SK-N-SH (cell line): ENCODE measurements around the gene LRTM1. TPM values are rescaled to one million over a fixed set of nuclear protein-coding genes. Genes with fewer than 3 reads are reported as not detected.

Experiments
- CTCF ChIA-PET: fragments of 300-600, 350-600 bp; formaldehyde crosslinking; extraction: SDS; loops from one replicate; lab custom pipeline; 2021; lab: Yijun Ruan, JAX
- POLR2A ChIA-PET: fragments of 350-600 bp; sonication (Branson Sonifier 250); formaldehyde crosslinking; extraction: SDS; loops from one replicate; lab custom pipeline; 2020; ENCODE audit warnings: antibody characterized with exemption, inconsistent platforms; lab: Yijun Ruan, JAX
- DNase-seq: peaks from one replicate; pipeline ENCODE4 v3.0.0; 2012
- H2AFZ ChIP-seq: fragments of 200-600 bp; sonication (generic); 2 replicates; pipeline ENCODE4 v1.8.1; 2016; ENCODE audit warnings: antibody characterized with exemption, mild to moderate bottlenecking, low read depth
- H3F3A ChIP-seq: fragments of 200-600 bp; sonication (generic); replicated peaks from 2 replicates; pipeline ENCODE3; 2016; ENCODE audit warnings: antibody characterized with exemption, mild to moderate bottlenecking; ENCODE audit not compliant: insufficient read depth
- H3K27ac ChIP-seq, 2 experiments: fragments of 200-500 bp in 1 of 2; fragments of 200-600 bp in 1 of 2; sonication (Bioruptor generic) in 1 of 2; sonication (generic), shearing (Covaris generic) in 1 of 2; 2 replicates each; pipeline versions ENCODE4 v1.5.1 to v1.6.1; 2014 to 2016; ENCODE audit warnings: low read depth in 2 of 2, inconsistent platforms in 1 of 2, low read length in 1 of 2, mild to moderate bottlenecking in 1 of 2, mixed read lengths in 1 of 2
- H3K27me3 ChIP-seq: fragments of 200-600 bp; sonication (generic), shearing (Covaris generic); 2 replicates; pipeline ENCODE4 v1.6.1; 2016; ENCODE audit warnings: mixed run types; ENCODE audit not compliant: insufficient read depth
- H3K36me3 ChIP-seq, 2 experiments: fragments of 200-500 bp in 1 of 2; fragments of 200-600 bp in 1 of 2; sonication (Bioruptor generic) in 1 of 2; sonication (generic) in 1 of 2; replicated peaks in 1 of 2; 2 replicates each; pipeline versions ENCODE3 to v1.5.1; 2014 to 2016; ENCODE audit warnings: low read length in 1 of 2, mild to moderate bottlenecking in 1 of 2; ENCODE audit not compliant: insufficient read depth in 2 of 2, control insufficient read depth in 1 of 2
- H3K4me1 ChIP-seq, 2 experiments: fragments of 200-500 bp in 1 of 2; fragments of 200-600 bp in 1 of 2; sonication (Bioruptor generic) in 1 of 2; sonication (generic), shearing (Covaris generic) in 1 of 2; 2 replicates each; pipeline versions ENCODE4 v1.5.1 to v1.6.1; 2014 to 2016; ENCODE audit warnings: low read depth in 1 of 2, low read length in 1 of 2, mixed run types in 1 of 2; ENCODE audit not compliant: insufficient read depth in 2 of 2, control insufficient read depth in 1 of 2
- H3K4me2 ChIP-seq: fragments of 200-600 bp; sonication (generic), shearing (Covaris generic); 2 replicates; pipeline ENCODE4 v1.6.1; 2017; ENCODE audit warnings: mixed run types
- H3K4me3 ChIP-seq, 2 experiments: fragments of 200-500 bp in 1 of 2; fragments of 200-600 bp in 1 of 2; sonication (Bioruptor generic) in 1 of 2; sonication (generic), shearing (Covaris generic) in 1 of 2; 2 replicates each; pipeline versions ENCODE4 v1.5.1 to v1.8.1; 2014 to 2016; ENCODE audit warnings: low read depth in 2 of 2, inconsistent platforms in 1 of 2, low read length in 1 of 2, mild to moderate bottlenecking in 1 of 2, mixed read lengths in 1 of 2, moderate library complexity in 1 of 2
- H3K79me2 ChIP-seq: fragments of 200-600 bp; sonication (generic); 2 replicates; pipeline ENCODE4 v1.8.1; 2017; ENCODE audit warnings: mild to moderate bottlenecking; ENCODE audit not compliant: insufficient read depth
- H3K9ac ChIP-seq: fragments of 200-600 bp; sonication (generic); 2 replicates; pipeline ENCODE4 v1.6.1; 2017; ENCODE audit warnings: mixed run types
- H3K9me2 ChIP-seq: fragments of 200-600 bp; sonication (generic); 2 replicates; pipeline ENCODE4 v1.6.1; 2017; ENCODE audit warnings: mixed run types
- H3K9me3 ChIP-seq: fragments of 200-600 bp; sonication (generic); 2 replicates; pipeline ENCODE4 v1.6.1; 2017; ENCODE audit warnings: mixed run types, mild to moderate bottlenecking, moderate library complexity
- H4K20me1 ChIP-seq: fragments of 200-600 bp; sonication (generic); 2 replicates; pipeline ENCODE4 v1.6.1; 2017; ENCODE audit warnings: mild to moderate bottlenecking, mixed run types; ENCODE audit not compliant: insufficient read depth
- CHD2 ChIP-seq: fragments of 150-350 bp; IDR thresholded peaks from 2 replicates; pipeline ENCODE4 v1.6.1; 2018; ENCODE audit warnings: low read length; ENCODE audit not compliant: partially characterized antibody
- ELF1 ChIP-seq: IDR thresholded peaks from 2 replicates; pipeline ENCODE4 v1.4.0; 2012
- EP300 ChIP-seq, 2 experiments: IDR thresholded peaks; 2 replicates each; pipeline versions ENCODE4 v1.4.0 to v1.6.1; 2012; ENCODE audit warnings: borderline replicate concordance in 1 of 2, low read depth in 1 of 2, low read length in 1 of 2
- FOSL2 ChIP-seq: IDR thresholded peaks from 2 replicates; pipeline ENCODE4 v1.4.0; 2012; ENCODE audit warnings: low read depth, mild to moderate bottlenecking, moderate library complexity, borderline replicate concordance
- FOXJ3 ChIP-seq: sonication (generic); formaldehyde crosslinking; IDR thresholded peaks from 2 replicates; pipeline ENCODE4 v1.5.1; 2020; ENCODE audit warnings: mild to moderate bottlenecking, missing genetic modification reagents
- GABPA ChIP-seq: IDR thresholded peaks from 2 replicates; pipeline ENCODE4 v1.4.0; 2012; ENCODE audit warnings: low read depth, mild to moderate bottlenecking
- JUND ChIP-seq: IDR thresholded peaks from 2 replicates; pipeline ENCODE4 v1.4.0; 2012
- MAX ChIP-seq: IDR thresholded peaks from 2 replicates; pipeline ENCODE4 v1.4.0; 2012; ENCODE audit warnings: low read depth
- MXI1 ChIP-seq: IDR thresholded peaks from 2 replicates; pipeline ENCODE4 v1.6.1; 2012; ENCODE audit warnings: mild to moderate bottlenecking, low read depth, low read length, improper control_type of control experiment
- NFIC ChIP-seq: IDR thresholded peaks from 2 replicates; pipeline ENCODE4 v1.4.0; 2012; ENCODE audit warnings: borderline replicate concordance
- NRF1 ChIP-seq: IDR thresholded peaks from 2 replicates; pipeline ENCODE4 v1.6.1; 2012; ENCODE audit warnings: low read depth, mild to moderate bottlenecking, low read length
- PBX3 ChIP-seq: IDR thresholded peaks from 2 replicates; pipeline ENCODE4; 2012
- POLR2AphosphoS5 ChIP-seq: IDR thresholded peaks from 2 replicates; pipeline ENCODE4 v1.6.1; 2012; ENCODE audit warnings: low read depth, low read length
- REST ChIP-seq: IDR thresholded peaks from 2 replicates; pipeline ENCODE4 v1.6.1; 2012; ENCODE audit warnings: mild to moderate bottlenecking, low read depth, low read length, moderate library complexity
- RXRA ChIP-seq: IDR thresholded peaks from 2 replicates; pipeline ENCODE4 v1.4.0; 2012; ENCODE audit warnings: low read depth, mild to moderate bottlenecking, borderline replicate concordance
- SIN3A ChIP-seq: IDR thresholded peaks from 2 replicates; pipeline ENCODE4 v1.6.1; 2012; ENCODE audit warnings: low read depth, mild to moderate bottlenecking, low read length, moderate library complexity, borderline replicate concordance
- TCF12 ChIP-seq: IDR thresholded peaks from 2 replicates; pipeline ENCODE4 v1.4.0; 2012
- TEAD4 ChIP-seq: IDR thresholded peaks from 2 replicates; pipeline ENCODE4 v1.4.0; 2012; ENCODE audit warnings: mild to moderate bottlenecking, borderline replicate concordance; ENCODE audit not compliant: insufficient read depth
- YY1 ChIP-seq: IDR thresholded peaks from 2 replicates; pipeline ENCODE4 v1.4.0; 2012; ENCODE audit warnings: low read depth, mild to moderate bottlenecking
- ZBTB33 ChIP-seq: IDR thresholded peaks from 2 replicates; pipeline ENCODE4 v1.4.0; 2012; ENCODE audit warnings: low read depth, borderline replicate concordance
- WGBS: methylation state at CpG from one replicate; pipeline ENCODE4 v1.1.6; 2017; ENCODE audit warnings: low lambda C conversion rate; 5-methylcytosine and 5-hydroxymethylcytosine counted together
- polyA plus RNA-seq, 3 experiments: library from polyadenylated mRNA; depleted of rRNA; stranded (reverse); fragments of >200 nt; gene quantifications; 2 replicates each; pipeline ENCODE4 v1.2.3, GENCODE V29; 2012
- TF ChIP-seq, protein P1 (sequence below): fragments of 150-350 bp; IDR thresholded peaks from 2 replicates; pipeline ENCODE4 v1.6.1; 2016; ENCODE audit warnings: mild to moderate bottlenecking, low read depth, low read length

Gene LRTM1
- polyA plus RNA-seq, 1 of the 3 experiments (the other 2 are of a cell fraction), result 0.03 TPM

GRCh38 chr3:54892168-54892567 lies 35.7 kb downstream of the LRTM1 start:
- Histone ChIP-seq H3K4me2 (peak overlapping the region; percentile 56; the same call in 1 of the 2 replicates), H3K36me3 (no peaks in the 10 kb centered on the region), H3K4me3 (no peak overlapping the region), H3F3A (peaks cover 26% of the 10 kb centered on the region), H4K20me1 (no peaks in the 10 kb centered on the region), H3K27me3 (no peaks in the 10 kb centered on the region), H3K27ac (peak overlapping the region; percentile 73 to 86), H3K9me3 (no peaks in the 10 kb centered on the region), H3K79me2 (no peaks in the 10 kb centered on the region), H3K9me2 (no peaks in the 10 kb centered on the region), H3K9ac (no peak overlapping the region; the same call in 1 of the 2 replicates), H3K4me1 (peaks cover 8 to 30% of the 10 kb centered on the region in 2 experiments; a peak in 3 of 4 replicates), H2AFZ (peak overlapping the region; percentile 57; the same call in 1 of the 2 replicates)
- 92% methylated on average over 1 of the region's 2 CpGs for WGBS
- POLR2A ChIA-PET, result no interaction called here
- TF ChIP-seq CHD2, result no peak
- CTCF ChIA-PET, result no interaction called here
- DNase-seq, result no peak

DNA sequence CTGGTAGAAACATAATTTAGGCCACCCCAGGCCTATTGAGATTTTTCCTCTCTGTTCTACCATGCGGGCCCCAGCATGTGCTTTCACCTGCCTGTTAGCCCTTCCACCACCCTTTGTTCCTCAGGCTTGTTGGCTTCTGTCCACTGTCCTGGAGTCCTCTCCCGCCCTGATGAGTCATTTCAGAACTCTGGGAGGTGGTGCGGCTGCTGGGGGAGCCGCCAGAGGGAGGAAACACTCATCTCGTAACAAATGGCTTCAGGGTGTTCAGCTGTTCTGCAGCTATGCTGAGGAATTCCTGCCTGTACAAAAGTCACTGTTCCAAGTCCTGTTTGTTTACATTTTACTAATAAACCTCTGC lies 36.3 kb downstream of the LRTM1 start:
- 21% methylated on average over 5 of the region's 5 CpGs for WGBS
- H3K9ac ChIP-seq, result peak overlapping the region; percentile 45
- TF ChIP-seq SIN3A, result peak; percentile 84; the same call in 1 of the 2 replicates
- TF ChIP-seq GABPA, result no peak
- TF ChIP-seq MAX, result peak; percentile 97
- TF ChIP-seq FOXJ3 (CRISPR knock-in tag), result no peak
- TF ChIP-seq TEAD4, result peak; percentile 80; the same call in 1 of the 2 replicates
- no peak for TF ChIP-seq ZBTB33
- peak; percentile 96 for TF ChIP-seq JUND
- TF ChIP-seq POLR2AphosphoS5, result peak; percentile 68
- TF ChIP-seq RXRA, result peak; percentile 88; the same call in 1 of the 2 replicates
- TF ChIP-seq NRF1, result no peak
- TF ChIP-seq YY1, result no peak
- TF ChIP-seq, protein P1, sequence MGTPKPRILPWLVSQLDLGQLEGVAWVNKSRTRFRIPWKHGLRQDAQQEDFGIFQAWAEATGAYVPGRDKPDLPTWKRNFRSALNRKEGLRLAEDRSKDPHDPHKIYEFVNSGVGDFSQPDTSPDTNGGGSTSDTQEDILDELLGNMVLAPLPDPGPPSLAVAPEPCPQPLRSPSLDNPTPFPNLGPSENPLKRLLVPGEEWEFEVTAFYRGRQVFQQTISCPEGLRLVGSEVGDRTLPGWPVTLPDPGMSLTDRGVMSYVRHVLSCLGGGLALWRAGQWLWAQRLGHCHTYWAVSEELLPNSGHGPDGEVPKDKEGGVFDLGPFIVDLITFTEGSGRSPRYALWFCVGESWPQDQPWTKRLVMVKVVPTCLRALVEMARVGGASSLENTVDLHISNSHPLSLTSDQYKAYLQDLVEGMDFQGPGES, result no peak
- TF ChIP-seq ELF1, result 0 out of 2 replicates have a peak, but pooled peaks have one; percentile 47
- peak; percentile 95 for TF ChIP-seq NFIC
- TF ChIP-seq TCF12, result peak; percentile 94
- TF ChIP-seq EP300 (IDR thresholded peaks at IDR 0.05; ENCODE audit: borderline replicate concordance in 1 of 2, low read depth in 1 of 2, low read length in 1 of 2), result peak; percentile 34 to 90; a peak in 2 of 4 replicates
- no peak for TF ChIP-seq MXI1
- peak; percentile 84 for TF ChIP-seq REST
- peak; percentile 99 for TF ChIP-seq FOSL2
- peak; percentile 90 for TF ChIP-seq PBX3

More for the DNA sequence above, 36.3 kb downstream of the LRTM1 start:
- Histone ChIP-seq H3K27ac (peak overlapping the region; percentile 73 to 86), H2AFZ (peak overlapping the region; percentile 57; the same call in 1 of the 2 replicates), H3K9me3 (no peaks in the 10 kb centered on the region), H3K4me3 (no peak overlapping the region), H3F3A (peaks cover 20% of the 10 kb centered on the region), H4K20me1 (no peaks in the 10 kb centered on the region), H3K36me3 (no peaks in the 10 kb centered on the region), H3K27me3 (no peaks in the 10 kb centered on the region), H3K4me2 (peak overlapping the region; percentile 56), H3K79me2 (no peaks in the 10 kb centered on the region), H3K4me1 (peaks cover 8 to 27% of the 10 kb centered on the region in 2 experiments; a peak in 3 of 4 replicates), H3K9me2 (no peaks in the 10 kb centered on the region)
- peak; percentile 39 for DNase-seq
- POLR2A ChIA-PET, result no interaction called here
- CTCF ChIA-PET, result no interaction called here
